ENCODE results near the gene NUMBL. TPM values are rescaled to one million over a fixed set of nuclear protein-coding genes. Genes with fewer than 3 reads are reported as not detected.
A peak's percentile ranks its signal among the peaks of the same experiment; 100 is the strongest.
"Not testable (repeated sequence)": the region's sequence is repeated elsewhere in the genome, so short reads cannot be mapped to it uniquely, and the experiment has no call there.

Gene NUMBL
- total RNA-seq, 4 donors from 2014 or later: 203 to 284 (median 251) TPM

- Histone ChIP-seq H3K9me3 (no peaks in the 10 kb centered on the region), H3K27me3 (no peaks in the 10 kb centered on the region), H3K4me1 (peaks cover 0 to 20% (median 2%) of the 10 kb centered on the region in 4 donors), H3K36me3 (peaks cover 7 to 100% (median 36%) of the 10 kb centered on the region in 3 donors), H3K4me3 (no peak overlapping the region), H3K27ac (peak overlapping the region in 2 of 4 donors; percentile 8 to 9)
- 87% methylated on average over 11 of the region's 11 CpGs for WGBS, 2 donors
- TF ChIP-seq CTCF (IDR thresholded peaks at IDR 0.05) (no peak), EP300 (IDR thresholded peaks at IDR 0.05) (no peak), POLR2A (IDR thresholded peaks at IDR 0.05) (no peak)
- no peak for DNase-seq (ENCODE audit: low spot score in 2 of 2)
Observed at GRCh38 chr19:40735013-40735771, 44.7 kb upstream of the NUMBL start.

- no peaks in the 10 kb centered on the region for H3K27me3 ChIP-seq
- TF ChIP-seq EP300 (IDR thresholded peaks at IDR 0.05): no peak
- no peak for TF ChIP-seq CTCF (IDR thresholded peaks at IDR 0.05)
- TF ChIP-seq POLR2A (IDR thresholded peaks at IDR 0.05): no peak
- no peak overlapping the region for H3K27ac ChIP-seq
- H3K4me3 ChIP-seq: no peak overlapping the region
- peaks cover 7 to 100% (median 54%) of the 10 kb centered on the region in 3 donors for H3K36me3 ChIP-seq
- H3K4me1 ChIP-seq: peaks cover 0 to 4% (median 2%) of the 10 kb centered on the region in 4 donors
- DNase-seq (ENCODE audit: low spot score in 2 of 2): no peak
- 88 to 92% methylated on average over 13 of the region's 13 CpGs for WGBS, 2 donors
- no peaks in the 10 kb centered on the region for H3K9me3 ChIP-seq
Observed at GRCh38 chr19:40733149-40733548, 42.7 kb upstream of the NUMBL start.

DNA sequence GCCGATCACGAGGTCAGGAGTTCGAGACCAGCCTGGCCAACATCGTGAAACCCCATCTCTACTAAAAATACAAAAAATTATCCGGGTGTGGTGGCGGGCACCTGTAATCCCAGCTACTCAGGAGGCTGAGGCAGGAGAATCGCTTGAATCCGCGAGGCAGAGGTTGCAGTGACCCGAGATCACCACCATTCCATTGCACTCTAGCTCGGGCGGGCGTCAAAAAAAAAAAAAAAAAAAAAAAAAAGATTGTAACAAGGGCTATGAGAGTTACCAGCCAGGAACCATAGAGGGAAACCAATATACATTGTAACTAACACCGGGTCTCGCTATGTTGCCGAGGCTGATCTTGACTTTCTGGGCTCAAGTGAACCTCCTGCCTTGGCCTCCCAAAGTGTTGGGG lies 41.9 kb upstream of the NUMBL start:
- peaks cover 7 to 100% (median 61%) of the 10 kb centered on the region in 3 donors for H3K36me3 ChIP-seq
- 92 to 93% methylated on average over 16 of the region's 16 CpGs for WGBS, 2 donors

DNA sequence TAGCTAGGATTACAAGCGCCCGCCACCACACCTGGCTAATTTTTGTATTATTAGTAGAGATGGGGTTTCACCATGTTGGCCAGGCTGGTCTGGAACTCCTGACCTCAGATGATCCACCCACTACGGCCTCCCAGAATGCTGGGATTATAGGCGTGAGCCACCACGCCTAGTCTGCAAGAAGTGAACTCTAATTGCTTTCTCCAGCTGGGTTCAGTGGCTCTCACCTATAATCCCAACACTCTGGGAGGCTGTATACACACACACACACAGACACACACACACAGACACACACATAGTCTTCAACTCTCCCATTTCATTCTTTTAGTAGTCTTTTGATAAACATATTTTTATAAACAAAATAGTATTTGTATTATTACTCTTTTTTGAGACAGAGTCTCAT lies 39.6 kb upstream of the NUMBL start:
- not testable (repeated sequence) for H3K4me3 ChIP-seq; H3K27me3 ChIP-seq; DNase-seq (ENCODE audit: low spot score in 2 of 2); H3K9me3 ChIP-seq; H3K27ac ChIP-seq
- 90 to 92% methylated on average over 5 of the region's 5 CpGs for WGBS, 2 donors
- peaks cover 4 to 100% (median 64%) of the 10 kb centered on the region in 3 donors for H3K36me3 ChIP-seq
- H3K4me1 ChIP-seq: peaks cover 0 to 14% (median 6%) of the 10 kb centered on the region in 4 donors

More for the DNA sequence above, 41.9 kb upstream of the NUMBL start:
- H3K27me3 ChIP-seq; H3K9me3 ChIP-seq; H3K4me1 ChIP-seq; DNase-seq (ENCODE audit: low spot score in 2 of 2); H3K27ac ChIP-seq; H3K4me3 ChIP-seq: not testable (repeated sequence)

GRCh38 chr19:40726279-40726678 lies 35.8 kb upstream of the NUMBL start:
- H3K27ac ChIP-seq: peak overlapping the region in 2 of 4 donors; percentile 52 to 77
- peaks cover 6 to 87% (median 50%) of the 10 kb centered on the region in 3 donors for H3K36me3 ChIP-seq
- H3K9me3 ChIP-seq: peaks cover 0 to 3% (median 0%) of the 10 kb centered on the region in 4 donors
- no peak for TF ChIP-seq EP300 (IDR thresholded peaks at IDR 0.05)
- TF ChIP-seq POLR2A (IDR thresholded peaks at IDR 0.05): no peak
- TF ChIP-seq CTCF (IDR thresholded peaks at IDR 0.05): no peak
- H3K27me3 ChIP-seq: no peaks in the 10 kb centered on the region
- no peak for DNase-seq (ENCODE audit: low spot score in 2 of 2)
- H3K4me3 ChIP-seq: no peak overlapping the region
- 69 to 75% methylated on average over 4 of the region's 4 CpGs for WGBS, 2 donors
- H3K4me1 ChIP-seq: peaks cover 0 to 47% (median 33%) of the 10 kb centered on the region in 4 donors

DNA sequence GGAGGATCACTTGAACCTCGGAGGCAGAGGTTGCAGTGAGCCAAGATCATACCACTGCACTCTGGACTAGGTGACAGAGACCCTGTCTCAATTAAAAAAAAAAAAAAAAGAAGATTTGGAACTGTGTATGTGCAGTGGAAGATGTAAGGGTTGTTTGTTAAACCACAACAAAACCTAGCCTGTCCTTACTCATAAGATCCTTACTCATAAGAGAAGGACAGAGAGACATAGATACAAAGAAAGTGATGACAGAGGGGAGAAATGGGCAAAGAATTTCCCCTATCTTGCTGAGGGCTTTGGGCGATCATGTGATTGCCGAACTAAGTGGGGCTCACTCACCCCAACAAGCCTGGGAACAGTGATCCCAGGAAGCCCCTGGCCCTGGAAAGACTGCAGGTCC lies 34.4 kb upstream of the NUMBL start:
- 74 to 84% methylated on average over 3 of the region's 3 CpGs for WGBS, 2 donors
- Histone ChIP-seq H3K27ac (peak overlapping the region in 3 of 4 donors; percentile 3 to 77 (median 52)), H3K36me3 (peaks cover 3 to 73% (median 37%) of the 10 kb centered on the region in 3 donors), H3K9me3 (peaks cover 0 to 3% (median 0%) of the 10 kb centered on the region in 4 donors), H3K4me3 (no peak overlapping the region), H3K27me3 (no peaks in the 10 kb centered on the region), H3K4me1 (peaks cover 0 to 59% (median 39%) of the 10 kb centered on the region in 4 donors)
- DNase-seq (ENCODE audit: low spot score in 2 of 2): no peak
- TF ChIP-seq POLR2A (IDR thresholded peaks at IDR 0.05): no peak
- no peak for TF ChIP-seq EP300 (IDR thresholded peaks at IDR 0.05)
- TF ChIP-seq CTCF (IDR thresholded peaks at IDR 0.05): no peak
